Measurements from ENCODE around the gene PLEKHM3.
"Not testable (repeated sequence)": the region's sequence is repeated elsewhere in the genome, so short reads cannot be mapped to it uniquely, and the experiment has no call there.

DNA sequence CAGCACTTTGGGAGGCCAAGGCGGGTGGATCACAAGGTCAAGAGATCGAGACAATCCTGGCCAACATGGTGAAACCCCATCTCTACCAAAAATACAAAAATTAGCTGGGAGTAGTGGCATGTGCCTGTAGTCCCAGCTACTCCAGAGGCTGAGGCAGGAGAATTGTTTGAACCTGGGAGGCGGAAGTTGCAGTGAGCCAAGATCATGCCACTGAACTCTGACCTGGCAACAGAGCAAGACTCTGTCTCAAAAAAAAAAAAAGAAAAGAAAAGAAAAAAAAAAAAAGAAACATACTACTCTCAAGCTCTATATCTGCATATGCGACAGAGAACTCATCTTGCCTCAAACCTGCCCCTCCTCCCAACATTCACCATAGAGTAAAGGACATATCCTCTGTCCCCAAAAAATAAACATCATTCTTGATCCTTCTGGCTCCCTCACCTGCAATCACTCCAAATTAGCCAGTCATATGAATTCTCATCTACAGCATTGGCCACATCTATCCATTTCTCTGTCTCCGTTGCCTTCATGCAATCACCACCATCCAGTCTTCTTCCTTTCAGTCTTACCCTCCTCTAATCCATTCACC is 7.1 kb downstream of the PLEKHM3 start:
- TF ChIP-seq, protein P1, sequence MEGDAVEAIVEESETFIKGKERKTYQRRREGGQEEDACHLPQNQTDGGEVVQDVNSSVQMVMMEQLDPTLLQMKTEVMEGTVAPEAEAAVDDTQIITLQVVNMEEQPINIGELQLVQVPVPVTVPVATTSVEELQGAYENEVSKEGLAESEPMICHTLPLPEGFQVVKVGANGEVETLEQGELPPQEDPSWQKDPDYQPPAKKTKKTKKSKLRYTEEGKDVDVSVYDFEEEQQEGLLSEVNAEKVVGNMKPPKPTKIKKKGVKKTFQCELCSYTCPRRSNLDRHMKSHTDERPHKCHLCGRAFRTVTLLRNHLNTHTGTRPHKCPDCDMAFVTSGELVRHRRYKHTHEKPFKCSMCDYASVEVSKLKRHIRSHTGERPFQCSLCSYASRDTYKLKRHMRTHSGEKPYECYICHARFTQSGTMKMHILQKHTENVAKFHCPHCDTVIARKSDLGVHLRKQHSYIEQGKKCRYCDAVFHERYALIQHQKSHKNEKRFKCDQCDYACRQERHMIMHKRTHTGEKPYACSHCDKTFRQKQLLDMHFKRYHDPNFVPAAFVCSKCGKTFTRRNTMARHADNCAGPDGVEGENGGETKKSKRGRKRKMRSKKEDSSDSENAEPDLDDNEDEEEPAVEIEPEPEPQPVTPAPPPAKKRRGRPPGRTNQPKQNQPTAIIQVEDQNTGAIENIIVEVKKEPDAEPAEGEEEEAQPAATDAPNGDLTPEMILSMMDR (conservative IDR thresholded peaks at IDR 0.05) = not testable (repeated sequence)
- TF ChIP-seq EZH2 (IDR thresholded peaks at IDR 0.05; ENCODE audit: low read depth) = not testable (repeated sequence)
